HEK293T (cell line): ENCODE data around the gene VWA8.

Source experiments
- BHLHE40 ChIP-seq: fragments of 450-650 bp; IDR thresholded peaks from 2 replicates; pipeline ENCODE4 v1.6.1; 2016; ENCODE audit warnings: mild to moderate bottlenecking, moderate library complexity, borderline replicate concordance
- LEF1 ChIP-seq: fragments of 450-650 bp; IDR thresholded peaks from 2 replicates; pipeline ENCODE4 v1.6.1; 2017; ENCODE audit warnings: mild to moderate bottlenecking, borderline replicate concordance

DNA sequence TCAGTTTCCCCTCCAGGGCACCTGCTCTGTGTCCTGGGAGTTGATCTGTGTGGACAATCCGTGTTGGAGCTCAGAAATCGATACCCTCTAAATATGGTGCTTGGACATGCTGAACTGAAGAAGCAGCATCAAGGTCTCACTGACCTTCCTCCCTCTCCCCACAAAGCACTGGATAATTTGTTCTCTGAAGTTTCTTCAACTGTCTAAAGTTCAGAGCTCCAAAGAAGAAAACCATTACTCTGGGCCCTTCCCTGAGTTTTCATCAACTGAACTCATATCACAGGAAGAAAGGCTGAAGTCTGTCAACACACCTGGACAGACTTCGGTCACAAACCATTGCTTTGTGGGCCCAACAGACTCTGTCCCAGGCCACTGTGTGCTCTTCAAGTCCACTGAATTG is 371.5 kb downstream of the VWA8 start:
- TF ChIP-seq BHLHE40 (no peak), LEF1 (no peak)
